CD4-positive, alpha-beta T cell treated with Interleukin-10 for 1 hour (primary cell): ENCODE results near the gene RFC5.
"Not testable (repeated sequence)": the region's sequence is repeated elsewhere in the genome, so short reads cannot be mapped to it uniquely, and the experiment has no call there.

ENCODE experiments used
- DNase-seq: peaks from one replicate; pipeline ENCODE4 v3.0.0-alpha.2; 2020

The RFC5 gene, protein sequence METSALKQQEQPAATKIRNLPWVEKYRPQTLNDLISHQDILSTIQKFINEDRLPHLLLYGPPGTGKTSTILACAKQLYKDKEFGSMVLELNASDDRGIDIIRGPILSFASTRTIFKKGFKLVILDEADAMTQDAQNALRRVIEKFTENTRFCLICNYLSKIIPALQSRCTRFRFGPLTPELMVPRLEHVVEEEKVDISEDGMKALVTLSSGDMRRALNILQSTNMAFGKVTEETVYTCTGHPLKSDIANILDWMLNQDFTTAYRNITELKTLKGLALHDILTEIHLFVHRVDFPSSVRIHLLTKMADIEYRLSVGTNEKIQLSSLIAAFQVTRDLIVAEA

DNA sequence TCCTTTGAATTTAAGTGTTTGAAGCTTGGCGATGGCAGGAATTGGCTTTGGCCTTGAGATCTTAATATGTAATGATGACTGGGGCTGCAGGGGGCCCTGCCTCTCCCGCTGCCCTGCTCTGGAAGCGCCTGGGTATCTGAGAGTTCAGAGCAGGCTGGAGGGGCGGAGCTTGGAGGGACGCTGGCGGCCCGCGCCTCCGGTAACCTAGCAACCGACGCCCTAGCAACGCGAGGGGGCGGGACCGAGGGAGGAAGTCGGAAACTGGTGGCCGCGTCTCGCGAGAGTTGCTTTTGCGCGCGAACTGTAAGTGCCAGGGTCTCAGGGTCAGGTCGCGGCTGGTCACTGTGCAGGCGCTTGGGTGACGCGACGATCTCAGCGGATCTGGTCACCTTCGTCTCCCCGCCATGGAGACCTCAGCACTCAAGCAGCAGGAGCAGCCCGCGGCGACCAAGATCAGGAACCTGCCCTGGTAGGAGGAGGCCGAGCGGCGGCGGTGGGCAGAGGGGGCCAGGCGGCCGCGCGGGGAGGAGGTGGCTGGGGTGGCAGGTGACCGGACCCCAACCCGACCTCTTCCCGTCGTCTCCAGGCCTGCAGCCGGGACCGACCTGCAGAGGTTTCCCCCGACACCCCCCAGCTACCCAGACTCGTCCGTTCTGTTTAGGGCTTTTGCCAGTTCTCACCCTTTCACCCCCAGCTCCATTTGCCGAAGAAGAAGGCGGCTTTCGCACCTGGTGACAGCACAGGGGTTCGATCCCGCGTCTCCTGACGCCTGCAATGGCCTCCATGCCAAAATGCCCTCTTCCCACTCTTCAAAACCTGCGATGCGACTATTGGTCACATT, at the start of gene RFC5:
RFC5 (plus strand) TSS at position 280 of the 841 bp plus-strand sequence; CDS start at position 405, 125 bp downstream.
- peak; percentile 97 for DNase-seq

DNA sequence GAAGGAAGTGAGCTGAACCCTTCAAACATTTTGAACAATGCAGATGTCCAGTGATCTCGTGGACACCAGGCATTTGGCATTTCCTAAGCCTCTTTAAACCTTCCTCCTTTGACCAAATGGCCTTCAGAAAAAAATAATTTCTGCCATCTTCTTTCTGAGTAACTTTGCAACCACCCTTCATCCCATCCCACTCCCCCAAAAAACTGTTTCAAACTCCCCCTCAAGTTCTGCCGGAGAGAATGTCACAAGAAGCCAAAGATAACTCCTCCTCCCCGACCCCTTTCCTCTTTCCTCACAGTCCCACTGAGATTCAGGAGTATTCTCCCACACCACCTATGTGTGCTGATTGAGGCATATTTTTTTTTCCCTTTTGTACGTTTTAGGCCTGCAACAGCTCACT, 49.5 kb upstream of the RFC5 start:
- DNase-seq: no peak

DNA sequence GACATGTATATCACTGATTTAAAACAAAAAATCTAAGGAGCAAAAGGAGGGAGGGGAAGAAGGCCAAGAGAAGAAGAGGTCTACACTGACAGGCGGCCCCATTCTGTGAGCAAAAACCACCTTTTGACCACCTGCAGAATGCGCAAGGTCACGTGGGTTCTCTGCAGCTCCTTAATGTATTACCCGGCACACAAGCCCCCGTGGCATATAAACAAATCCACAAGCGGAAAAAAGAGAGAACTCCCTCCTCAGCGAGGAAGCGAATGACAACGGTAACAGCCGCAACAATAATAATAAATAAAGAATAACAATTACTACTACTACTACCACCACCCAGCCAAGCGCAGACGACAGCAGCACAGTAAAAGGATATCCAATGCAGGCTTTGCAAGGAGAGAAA, 49.0 kb upstream of the RFC5 start:
- no peak for DNase-seq

DNA sequence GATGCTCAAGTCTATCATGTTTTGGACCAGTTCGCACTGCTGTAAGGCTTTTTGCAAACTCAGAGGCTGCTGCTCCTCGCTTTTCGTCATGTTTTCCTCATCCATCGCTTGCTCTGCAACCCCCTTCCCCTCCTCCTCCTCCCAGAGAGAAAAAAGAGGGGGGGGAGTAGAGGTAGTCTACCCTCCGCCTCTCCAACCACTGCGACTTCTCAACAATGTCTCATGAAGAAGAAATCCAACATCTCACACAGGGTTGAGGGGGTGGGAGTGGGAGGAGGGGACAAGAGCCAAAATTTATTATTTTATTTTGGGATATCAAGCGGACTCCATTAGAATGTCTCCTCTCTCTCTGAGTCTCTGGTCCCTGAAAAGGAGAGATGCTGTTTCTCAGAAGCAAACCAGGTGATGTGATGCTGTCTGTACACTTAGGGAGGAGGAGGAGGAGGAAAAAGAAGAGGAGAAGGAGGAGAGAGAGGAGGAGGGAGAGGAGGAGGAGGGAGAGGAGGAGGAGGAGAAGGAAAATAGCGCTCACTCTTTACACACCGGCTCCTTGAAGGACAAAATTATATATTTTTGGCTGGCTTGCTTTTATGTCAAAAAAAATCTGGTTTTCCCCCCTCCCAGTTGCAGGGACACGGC, 48.2 kb upstream of the RFC5 start:
- DNase-seq: no peak

DNA sequence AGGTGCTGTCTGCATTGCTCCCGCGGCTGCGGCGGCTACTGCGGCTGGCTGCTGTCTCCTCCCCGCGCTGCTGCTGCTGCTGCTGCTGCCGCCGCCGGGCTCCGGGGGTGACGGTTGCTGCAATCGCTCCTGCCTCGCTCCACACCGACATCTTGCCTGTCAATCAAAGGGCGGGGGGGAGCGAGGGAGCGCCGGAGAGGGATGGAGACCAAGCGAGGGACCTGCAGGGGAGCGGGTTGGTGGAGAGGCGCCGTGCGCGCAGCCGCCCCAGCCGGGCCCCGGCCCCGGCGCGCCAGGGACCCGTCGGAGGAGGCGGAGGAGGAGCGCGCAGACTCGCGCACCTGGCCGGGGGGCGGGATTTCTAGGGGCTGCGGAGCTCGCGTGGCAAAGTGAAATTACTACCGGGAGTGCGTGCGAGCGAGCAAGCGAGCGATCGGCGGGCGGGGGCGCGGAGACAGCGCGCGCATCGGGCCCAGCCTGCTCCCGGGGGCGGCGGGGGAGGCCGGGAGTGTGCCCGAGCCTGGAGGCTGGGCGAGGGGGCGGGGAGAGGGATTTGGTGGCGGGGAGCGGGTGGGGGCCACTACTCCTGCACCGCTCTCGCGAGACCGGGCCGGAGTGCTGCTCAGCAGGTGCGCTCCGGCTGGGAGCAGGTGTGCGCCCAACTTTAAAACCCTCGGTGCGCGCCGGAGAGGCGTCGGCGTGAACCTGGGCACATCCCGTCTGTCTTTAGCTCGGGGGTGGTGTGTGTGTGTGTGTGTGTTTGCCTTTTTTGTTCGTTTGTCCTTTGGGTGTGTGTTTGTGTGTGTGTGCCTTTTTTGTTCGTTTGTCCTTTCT, 47.5 kb upstream of the RFC5 start, which contains the start of gene KSR2:
KSR2 (minus strand) TSS at position 165 of the 834 bp plus-strand sequence. CDS start 735 bp downstream, outside the sequence.
- peak; percentile 44 for DNase-seq

DNA sequence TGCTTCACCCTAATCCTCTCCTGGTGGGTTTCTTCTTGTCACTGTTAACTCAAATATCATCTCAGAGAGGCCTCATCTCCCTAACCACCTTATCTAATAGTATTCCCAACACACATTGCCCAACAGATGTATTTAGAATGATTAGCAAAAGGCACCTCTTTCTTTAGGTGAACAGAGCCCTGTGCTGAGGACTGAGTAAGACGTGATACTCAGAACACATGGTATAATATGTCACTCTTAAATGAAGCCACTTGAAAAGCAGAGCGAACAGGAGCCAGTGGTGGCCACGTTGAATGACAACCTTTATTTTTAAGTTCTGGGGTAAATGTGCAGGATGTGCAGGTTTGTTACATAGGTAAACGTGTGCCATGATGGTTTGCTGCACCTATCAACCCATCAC, 46.2 kb upstream of the RFC5 start:
- DNase-seq: no peak

DNA sequence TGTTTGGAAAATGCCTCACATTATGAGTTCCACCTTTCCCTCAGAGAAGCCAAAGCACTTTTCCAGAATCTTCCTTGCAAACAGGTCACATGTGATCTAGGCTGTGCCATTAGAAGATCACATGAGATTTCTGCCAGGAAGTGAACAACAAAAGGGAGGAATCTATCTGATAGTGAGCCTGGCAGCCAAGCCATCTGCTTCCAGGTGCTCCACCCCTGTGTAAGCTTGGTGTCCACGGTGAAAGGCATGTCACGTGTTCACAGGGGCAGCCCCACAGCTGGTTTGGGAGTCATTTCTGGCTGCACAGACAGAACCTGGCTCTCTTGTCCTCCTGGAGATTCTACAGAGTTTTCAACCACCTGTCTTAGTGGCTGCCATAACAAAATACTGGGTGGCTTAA, 44.2 kb upstream of the RFC5 start:
- no peak for DNase-seq

DNA sequence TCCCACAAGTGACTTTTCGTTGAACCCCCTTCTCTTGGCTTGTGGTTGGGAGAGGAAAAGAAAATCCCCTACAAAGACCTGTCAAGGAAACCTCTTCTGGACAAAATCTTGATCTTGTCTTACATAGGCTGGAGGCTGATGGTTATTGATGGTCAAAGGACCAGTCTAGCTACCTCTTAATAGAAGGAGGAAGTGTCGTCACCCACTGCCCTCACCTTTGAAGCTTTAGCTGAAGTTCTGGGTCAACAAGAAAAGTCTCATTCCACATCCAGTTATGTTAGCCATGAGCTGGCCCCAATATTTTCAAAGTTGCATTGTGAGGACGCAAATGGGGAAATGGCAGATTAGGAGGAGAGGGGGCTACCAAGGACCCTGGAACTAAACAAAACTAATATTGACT, 41.5 kb upstream of the RFC5 start:
- DNase-seq: no peak

DNA sequence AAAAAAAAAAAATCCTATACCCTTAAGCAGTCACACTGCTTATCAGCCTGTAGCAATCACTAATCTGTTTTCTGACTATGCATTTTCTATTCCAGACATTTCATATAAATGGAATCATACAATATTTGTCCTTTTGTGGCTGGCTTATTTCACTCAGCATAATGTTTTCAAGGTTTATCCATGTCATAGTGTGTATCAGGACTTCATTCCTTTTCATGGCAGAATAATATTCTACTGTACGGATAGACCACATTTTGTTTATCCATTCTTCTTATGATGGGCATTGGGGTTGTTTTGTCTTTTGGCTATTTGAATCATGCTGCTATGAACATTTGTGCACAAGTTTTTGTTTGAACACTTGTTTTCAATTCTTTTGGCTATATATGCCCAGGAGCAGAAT, 39.1 kb upstream of the RFC5 start:
- no peak for DNase-seq

DNA sequence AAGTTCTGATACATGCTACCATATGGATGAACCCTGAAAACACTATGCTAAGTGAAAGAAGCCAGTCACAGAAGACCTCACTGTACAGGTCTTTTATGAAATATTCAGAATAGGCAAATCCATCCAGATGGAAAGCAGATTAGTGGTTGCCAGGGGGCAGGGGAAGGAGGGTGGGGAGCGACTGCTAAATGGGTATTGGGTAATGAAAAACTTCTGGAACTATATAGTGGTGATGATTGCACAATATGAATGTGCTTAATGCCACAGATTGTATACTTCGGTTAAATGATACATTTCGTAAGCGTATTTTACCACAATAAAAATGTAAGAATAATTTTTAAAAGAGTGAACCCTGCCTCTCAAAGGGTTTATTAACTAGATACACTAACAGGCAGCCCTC, 35.9 kb upstream of the RFC5 start:
- no peak for DNase-seq

DNA sequence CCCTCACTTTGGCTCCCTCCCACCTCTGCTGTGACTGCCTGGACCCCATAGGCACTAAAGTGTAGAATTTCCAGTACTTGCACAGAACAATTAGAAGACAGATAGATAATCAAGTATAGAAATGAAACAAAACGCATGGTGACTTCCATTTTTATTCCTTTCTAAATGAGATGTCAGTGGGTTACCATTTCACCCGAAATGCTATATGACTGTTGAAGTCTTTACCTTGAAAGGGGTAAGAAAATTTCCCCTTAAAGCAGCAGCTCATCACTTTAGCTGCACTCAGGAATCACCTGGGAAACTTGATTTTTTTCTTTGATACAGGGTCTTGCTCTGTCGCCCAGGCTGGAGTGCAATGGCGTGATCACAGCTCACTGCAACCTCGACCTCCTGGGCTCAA, 35.2 kb upstream of the RFC5 start:
- DNase-seq: no peak

DNA sequence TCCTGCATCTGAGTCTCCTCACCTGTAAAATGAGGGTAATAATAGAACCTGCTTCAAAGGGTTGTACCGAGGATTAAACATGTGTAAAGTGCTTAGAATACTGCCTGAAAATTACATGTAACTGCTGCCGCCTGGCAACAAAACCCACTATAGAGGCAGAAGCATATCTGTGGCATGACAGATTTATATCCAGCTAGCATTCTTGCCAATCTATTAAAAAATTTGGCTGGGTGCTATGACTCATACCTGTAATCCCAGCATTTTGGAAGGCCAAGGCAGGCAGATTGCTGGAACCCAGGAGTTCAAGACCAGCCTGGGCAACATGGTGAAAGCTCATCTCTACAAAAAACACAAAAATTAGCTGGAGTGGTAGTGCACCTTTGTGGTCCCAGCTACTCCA, 31.3 kb upstream of the RFC5 start:
- no peak for DNase-seq

DNA sequence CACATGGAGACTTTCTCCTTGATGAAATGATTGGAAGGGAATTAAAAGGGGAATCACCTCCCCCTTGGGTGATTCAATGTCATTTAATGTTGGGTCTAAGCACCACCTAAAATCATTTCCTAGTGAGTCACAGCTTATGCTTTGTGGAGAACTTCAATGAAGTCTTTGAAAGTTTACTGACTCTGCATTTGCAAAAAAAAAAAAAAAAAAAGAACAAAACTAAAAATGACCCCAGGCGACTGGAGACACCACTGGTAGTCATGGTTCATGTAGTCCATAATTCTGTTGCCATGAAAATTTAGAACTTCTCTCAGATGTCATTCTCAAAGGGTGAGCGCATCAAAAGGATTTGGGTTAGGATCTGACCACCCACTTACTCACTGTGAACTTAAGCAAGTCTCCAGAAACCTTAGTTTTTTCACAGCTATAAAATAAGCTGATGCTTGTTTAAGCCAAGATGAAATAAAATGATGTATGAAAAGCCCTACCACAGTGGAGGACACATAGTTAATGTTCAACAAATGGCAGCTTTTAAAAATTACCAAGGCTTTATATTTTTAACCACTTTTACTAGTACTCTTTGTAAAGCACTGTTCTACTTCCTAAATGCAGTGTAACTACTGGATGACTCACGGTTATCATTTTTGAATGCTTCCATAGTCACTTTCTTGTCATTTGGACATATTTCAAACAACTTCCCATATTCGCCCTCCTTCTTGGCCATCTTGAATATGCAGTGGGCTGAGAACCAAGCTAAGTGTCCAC, 29.6 kb upstream of the RFC5 start:
- no peak for DNase-seq

DNA sequence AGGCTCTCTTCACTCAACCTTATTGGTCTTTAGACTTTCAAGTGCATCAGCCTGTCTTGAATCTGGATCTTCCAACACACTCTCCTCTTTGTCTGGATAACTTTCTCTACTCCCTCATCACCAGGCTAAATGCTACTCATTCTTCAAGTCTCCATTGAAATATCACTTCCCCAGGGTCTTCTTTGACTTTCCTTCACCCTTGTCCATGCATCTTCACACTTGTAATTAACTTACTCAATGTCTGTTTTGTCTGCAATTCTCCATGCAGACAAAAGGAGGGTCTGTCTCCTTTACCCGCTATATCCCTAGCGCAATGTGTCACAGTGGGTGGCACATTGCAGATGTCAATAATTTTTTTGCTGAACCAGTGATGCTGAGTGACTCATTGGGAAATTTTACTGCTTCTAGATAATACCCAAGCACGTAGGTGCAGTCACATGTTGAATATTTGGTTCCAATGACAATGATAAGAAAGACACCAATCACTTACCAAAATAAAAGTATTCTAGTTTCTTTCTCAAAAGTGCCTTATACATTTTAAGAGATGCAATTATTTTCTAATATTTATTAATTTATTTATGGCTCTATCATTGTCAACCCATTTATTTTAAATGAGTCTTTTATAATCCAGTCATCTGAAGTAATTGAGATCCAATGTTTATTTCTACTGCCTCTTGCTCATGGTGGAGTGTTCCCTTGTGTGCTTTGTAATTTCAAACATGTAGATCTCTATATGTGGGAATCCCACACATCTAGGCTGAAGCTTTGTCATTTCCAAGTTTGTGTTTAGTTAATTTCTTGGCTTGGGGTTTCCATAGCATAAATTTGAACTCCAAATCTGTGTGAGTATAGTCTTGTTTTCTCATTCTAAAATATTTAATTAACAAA, 21.7 kb upstream of the RFC5 start:
- no peak for DNase-seq

DNA sequence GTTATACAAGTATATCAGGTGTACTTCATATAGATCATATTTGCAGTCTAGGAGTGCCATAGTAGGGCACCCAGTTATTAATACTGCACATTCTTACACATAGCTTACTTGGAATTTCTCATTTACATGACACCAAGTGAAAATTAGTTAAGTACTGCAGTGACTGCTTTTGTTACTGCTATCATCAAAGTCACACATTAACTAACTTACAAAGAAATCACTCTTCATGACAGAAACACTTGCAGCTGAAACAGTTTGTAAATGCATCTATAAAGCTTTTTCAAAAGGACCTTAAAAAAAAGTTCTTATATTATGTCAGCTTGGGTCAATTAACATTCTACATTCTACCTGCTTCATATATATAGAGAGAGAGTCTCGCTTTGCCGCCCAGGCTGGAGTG, 17.8 kb upstream of the RFC5 start:
- DNase-seq: no peak

DNA sequence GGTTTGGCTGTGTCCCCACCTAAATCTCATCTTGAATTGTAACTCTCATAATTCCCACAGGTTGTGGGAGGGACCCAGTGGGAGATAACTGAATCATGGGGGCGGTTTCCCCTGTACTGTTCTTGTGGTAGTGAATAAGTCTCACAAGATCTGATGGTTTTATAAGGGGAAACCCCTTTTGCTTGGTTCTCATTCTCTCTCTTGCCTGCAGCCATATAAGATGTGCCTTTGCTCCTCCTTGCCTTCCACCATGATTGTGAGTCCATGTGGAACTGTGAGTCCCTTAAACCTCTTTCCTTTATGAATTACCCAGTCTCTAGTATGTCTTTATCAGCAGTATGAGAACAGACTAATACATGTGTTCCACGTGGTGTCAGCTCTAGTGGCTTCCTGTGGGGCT, 16.7 kb upstream of the RFC5 start:
- DNase-seq: not testable (repeated sequence)

DNA sequence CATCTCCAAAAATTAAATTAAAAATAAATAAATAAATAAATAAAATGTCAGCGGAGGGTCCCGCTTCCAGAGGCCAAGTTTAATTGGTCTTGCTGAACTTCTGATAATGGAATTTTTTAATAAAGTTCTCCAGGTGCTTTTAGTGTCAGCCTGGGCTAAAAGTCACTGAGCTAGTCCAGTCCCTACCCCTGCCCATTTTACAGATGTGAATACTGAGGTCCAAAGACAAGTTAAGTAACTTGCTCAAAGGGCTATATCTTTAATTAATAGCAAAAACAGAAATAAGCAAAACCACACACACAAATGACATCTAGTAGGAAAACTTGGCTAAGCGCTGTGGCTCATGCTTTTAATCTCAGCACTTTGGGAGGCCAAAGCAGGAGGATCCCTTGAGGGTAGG, 5.6 kb upstream of the RFC5 start:
- no peak for DNase-seq

DNA sequence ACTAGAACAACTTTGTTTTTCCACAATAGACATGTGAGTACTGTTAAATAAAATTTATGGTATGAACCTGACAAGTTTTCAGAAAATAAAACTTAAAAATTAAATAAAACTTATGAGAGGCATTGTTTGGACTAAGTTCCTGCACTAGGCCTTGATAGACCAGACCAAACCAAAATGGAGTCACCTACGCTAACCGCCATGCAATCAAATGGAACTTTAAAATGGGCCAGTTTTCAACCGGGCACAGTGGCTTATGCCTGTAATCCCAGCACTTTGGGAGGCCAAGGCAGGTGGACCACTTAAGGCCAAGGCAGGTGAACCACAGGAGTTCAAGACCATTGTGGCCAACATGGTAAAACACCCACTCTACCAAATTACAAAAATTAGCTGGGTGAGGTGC, 5.1 kb upstream of the RFC5 start:
- no peak for DNase-seq

DNA sequence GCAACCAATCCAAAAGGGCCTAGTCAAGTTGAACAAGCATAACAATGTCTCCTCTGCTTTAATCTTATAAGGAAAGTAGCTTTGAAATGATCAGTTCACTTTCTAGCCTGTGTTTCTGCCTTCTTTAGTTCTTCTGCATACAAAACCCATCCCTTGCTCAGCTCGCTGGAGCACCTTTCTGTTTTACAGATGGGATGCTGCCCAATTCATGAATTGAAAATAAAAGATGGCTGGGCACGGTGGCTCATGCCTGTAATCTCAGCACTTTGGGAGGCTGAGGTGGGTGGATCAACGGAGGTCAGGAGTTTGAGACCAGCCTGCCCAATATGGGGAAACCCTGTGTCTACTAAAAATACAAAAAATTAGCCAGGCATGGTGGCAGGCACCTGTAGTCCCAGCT, 4.5 kb upstream of the RFC5 start:
- no peak for DNase-seq

DNA sequence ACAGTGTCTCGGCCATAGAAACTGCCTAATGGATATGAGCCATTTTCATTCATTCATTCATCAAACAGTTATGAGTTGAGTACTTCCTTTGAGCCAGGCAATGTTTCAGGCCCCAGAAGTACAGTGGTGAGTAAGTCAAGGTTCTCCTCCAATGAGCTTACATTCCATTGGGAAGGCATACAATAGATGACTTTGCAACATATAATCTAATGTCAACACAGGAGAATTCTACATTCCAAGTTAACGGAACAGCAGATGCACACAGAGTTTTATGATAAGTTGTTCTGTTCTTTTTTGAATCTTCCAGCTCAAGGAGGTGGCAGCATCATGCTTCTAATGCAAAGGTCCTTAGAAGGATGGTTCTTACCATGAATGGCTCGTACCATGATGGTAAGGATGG, 3.2 kb upstream of the RFC5 start:
- no peak for DNase-seq

DNA sequence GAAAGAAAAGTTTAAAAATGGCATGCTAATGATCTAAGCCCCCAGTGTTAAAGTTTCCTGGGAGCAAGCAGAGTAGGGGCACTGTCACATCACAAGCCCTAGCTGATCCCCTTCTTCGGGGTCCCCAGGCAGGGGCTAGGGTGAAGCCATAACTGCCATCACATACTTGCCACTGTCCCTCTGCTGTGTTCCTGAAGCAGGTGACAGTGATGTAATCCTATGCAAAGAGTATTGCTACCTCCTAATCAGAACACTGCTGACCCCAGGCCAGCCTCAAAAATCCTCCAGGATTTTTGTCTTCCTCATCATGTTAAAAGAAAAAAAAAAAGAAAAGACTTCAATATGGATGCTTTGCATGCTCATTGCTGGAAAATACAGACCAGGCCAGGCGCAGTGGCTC, 1.2 kb upstream of the RFC5 start:
- no peak for DNase-seq
